Stimulated activated CD8-positive, alpha-beta memory T cell treated with anti-CD3 and anti-CD28 coated beads, Interleukin-2, amount 100 ng/mL, for 1 hour (primary cell): Measurements from ENCODE around the gene EVC2.

ENCODE experiments used
- DNase-seq, 2 donors: peaks; one replicate each; pipeline ENCODE4 v3.0.0-alpha.2; 2020; ENCODE audit warnings: low read depth in 2 of 2

EVC2 gene

DNA sequence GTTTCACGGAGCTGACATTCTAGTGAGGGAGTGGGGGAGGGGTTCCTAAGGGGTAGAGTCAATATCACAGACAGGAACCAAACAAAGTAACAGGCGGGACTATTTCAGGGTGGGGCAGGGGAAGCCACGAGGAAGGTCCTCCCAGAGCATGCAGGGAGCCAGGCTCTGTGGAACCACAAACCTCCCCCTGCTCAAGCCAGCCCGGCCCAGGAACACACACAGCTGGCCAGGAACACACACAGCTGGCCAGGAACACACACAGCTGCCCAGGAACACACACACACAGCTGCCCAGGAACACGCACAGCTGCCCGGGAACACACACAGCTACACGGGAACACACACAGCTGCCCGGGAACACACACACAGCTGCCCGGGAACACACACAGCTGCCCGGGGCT lies 24.8 kb downstream of the EVC2 start:
- DNase-seq = no peak

DNA sequence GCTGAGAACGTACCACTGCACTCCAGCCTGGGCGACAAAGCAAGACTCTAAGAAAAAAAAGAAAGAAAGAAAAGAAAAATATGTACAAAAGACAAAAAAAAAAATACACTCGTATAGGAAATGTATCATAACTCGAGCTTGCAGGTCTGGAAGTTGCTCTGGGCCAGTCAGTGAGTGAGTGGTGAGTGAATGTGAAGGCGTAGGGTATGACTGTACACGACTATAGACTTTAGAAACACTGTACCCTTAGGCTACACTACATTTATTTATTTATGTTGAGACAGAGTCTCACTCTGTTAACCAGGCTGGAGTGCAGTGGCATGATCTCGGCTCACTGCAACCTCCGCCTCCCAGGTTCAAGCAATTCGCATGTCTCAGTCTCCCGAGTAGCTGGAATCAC lies 29.4 kb downstream of the EVC2 start:
- DNase-seq = no peak

DNA sequence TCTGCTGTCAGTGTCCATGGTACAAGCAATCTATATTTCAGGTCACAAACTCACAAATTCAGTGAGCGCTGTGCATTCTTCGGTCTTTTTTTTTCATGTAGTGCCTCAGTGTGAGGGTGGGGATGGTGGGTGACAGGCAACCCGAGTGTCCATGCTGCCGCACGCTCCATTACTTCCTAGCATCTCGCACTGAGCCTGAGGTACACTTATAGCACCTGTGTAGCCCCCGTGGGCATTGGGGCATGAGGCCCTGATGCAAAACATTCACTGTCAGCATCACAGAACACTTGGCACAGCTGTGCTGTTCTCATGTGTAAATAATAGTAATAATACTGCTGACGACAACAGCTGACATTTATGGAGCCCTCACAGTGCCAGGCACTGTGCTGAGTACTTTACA lies 31.6 kb downstream of the EVC2 start:
- no peak for DNase-seq

DNA sequence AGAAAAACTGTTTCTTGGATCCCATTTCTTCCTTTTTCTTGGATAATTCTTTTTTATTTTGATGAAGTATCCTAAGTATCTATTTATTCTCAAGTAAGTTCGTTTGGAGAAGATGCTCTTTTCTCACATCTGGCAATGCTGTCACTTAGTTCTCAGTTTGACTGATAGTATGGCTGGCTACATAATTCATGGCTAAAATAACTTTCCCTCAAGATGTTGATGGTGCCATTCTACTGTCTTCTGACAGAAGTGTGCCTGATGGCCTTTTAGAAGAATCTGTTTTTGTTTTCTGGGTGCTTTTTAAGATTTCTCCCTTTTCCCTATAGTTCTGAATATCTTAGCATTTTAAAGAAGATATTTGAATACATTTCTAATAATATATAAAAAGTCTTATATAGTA lies 41.6 kb downstream of the EVC2 start:
- DNase-seq = no peak

DNA sequence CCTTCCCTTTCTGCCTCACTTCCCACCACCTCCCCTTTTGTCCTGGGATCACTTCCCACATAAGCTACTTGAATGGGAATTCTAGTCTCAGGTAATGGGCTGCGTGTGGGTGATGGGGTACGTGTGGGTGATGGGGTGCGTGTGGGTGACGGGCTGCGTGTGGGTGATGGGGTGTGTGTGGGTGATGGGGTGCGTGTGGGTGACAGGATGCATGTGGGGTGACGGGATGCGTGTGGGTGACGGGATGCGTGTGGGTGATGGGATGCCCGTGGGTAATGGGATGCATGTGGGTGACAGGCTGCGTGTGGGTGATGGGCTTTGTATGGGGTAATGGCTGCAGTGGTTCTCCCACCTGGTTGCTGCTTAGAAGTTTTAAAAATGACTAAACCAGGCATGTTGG lies 43.6 kb downstream of the EVC2 start:
- no peak for DNase-seq

DNA sequence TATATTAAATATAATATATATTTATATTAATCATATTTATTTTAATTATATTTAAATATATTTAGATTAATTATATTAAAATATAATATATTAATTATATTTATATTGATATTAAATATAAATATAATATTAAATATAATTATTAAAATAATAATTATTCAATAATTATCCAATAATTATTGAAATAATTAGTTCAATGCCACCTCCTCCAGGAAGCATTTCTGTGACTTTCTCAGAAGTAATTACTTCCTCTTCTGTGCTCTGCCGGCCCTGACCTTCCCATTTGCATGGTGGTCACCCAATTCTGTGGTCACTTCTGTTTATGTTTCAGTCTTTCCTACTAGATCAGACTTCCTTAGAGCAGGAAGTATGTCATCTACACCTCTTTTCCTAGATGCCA lies 45.8 kb downstream of the EVC2 start:
- no peak for DNase-seq

DNA sequence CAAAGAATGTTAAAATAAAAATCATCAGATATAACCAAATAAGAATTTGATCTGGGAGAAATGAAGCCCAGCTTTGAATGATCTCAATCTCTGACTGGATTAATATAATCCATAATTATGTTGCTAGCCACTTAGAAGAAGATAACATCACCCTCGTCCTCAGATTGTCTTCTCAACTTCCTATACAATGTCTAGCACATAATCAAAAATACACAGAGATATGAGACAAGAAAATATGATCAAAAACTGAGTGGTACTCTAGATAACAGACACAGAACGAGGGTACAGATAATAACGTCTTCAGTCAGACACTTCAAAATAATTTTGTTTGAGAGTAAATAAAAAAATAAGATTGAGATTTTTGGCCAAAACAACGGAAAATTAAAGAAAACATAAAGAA lies 47.1 kb downstream of the EVC2 start:
- no peak for DNase-seq

DNA sequence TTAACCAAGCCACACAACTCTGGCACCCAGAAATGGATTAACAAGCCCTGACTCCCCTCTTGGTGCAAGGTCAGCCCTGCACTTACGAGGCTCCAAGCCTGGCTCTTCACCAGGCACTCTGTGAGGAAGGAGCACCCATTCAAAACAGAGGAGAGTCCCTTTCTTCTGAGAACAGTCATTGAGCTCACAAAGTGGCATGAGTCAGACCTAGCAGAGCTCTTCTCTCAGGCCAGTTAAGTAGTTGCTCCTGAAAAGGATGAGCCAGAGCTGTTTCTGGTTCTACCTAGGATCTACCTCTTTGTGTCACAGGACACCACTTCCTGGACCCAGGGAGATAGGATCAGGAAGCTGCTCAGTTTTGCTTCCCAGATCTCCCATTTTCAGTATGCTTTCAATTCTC lies 48.2 kb downstream of the EVC2 start:
- no peak for DNase-seq

DNA sequence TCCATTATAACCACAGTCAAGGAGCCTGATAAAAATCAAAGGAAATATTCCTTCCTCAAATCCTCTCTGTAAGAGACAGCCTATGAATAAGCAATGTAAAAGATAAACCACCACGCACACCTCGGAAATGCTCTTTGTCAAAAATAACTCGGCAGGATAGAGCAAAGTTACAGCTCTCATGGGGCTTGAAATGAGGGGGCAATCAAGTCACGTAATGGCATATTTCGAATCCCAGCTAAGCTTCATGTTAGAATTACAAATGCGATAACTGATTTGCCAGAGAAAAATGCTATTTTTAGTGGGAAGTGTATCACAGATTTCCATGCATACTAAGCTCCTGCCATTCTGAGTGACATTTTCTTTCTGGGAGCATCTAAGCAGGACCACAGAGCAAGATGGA lies 49.4 kb downstream of the EVC2 start:
- no peak for DNase-seq

DNA sequence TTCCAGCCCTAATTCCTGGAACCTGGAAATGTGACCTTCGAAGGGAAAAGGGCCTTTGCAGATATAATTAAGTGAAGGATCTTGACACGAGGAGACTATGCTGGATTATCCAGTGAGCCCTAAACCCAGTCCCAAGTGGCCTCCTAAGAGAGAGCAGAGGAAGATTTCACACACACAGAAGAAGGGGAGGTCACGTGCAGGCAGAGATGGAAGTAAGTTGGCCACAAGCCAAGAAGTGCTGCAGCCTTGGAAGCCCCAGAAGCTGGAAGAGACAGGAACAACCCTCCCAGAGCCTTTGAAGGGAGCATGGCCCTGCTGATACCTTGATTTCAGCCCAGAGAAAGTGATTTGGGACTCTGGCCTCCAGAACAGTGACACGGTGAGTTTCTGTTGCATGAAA lies 51.9 kb downstream of the EVC2 start:
- no peak for DNase-seq

DNA sequence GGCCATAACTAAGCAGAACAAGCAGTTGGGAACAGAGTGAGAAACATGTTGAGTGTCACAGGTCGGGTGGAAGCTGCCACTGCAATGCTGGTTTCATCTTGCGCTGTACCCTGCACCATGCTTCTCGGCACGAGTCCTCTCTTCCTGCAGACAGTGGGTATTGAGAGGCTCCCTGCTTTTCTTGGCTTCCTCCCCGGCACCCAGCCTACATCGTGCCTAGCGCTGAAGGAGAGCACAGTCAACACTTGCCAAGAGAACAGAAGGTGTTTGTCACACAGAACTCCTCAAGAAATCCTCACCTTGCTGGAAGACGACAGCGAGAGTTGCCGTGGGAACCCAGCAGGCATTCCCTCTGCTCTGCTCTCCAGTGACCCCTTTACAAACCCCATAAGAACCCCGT lies 53.6 kb downstream of the EVC2 start:
- DNase-seq = no peak

DNA sequence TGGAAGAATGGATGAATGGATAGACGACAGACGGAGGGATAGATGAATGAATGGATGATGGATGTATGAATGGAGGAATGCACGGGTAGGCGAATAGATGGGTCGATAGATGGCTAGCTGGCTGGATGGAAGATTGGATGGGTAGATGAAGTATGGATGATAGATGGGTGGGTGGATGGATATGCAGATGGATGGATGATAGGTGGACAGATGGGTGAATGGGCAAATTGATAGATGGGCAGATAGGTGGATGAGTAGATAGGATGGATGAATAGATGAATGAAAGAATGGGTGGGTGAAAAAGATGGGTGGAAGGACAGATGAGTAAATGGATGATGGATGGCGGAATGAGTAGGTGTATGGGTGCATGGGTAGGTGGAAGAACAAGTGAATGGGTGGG lies 57.3 kb downstream of the EVC2 start:
- no peak for DNase-seq

DNA sequence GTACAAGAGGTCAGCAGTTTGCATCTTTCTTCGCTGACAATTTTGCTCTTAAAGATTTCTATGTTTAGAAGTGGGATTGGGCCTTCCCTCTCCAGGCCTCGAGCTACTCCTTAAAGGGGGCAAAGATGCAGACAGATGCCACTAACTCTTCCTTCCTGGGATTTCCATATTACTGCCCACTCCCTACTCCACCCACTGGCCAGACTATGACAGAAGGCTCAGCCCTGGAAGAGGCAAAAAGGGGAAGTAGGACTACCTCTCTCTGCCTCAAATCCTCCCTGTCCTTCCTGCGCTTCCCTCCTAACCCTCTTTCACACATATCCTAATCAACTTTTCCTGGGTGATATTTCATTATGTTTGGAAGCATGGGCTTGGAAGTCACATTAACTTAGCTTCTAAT lies 58.3 kb downstream of the EVC2 start:
- DNase-seq = no peak

DNA sequence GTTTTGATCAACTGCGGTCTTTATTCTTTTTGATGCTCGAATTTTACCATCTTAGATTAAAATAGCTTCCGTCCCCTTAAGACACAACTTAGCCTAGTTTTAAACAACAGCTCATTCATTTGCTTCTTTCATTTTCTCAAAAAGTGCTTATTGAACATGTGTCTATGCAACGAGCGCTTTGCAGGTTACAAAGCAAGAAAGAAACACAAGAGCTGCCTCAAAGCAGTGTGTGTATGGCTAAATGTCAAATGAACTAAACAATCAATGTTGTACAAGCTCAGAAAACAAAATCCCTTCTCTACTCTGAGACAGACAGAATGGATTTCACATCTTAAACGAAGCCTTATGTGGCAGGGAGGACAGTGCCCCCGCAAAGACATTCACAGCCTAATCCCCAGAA lies 61.0 kb downstream of the EVC2 start:
- no peak for DNase-seq

DNA sequence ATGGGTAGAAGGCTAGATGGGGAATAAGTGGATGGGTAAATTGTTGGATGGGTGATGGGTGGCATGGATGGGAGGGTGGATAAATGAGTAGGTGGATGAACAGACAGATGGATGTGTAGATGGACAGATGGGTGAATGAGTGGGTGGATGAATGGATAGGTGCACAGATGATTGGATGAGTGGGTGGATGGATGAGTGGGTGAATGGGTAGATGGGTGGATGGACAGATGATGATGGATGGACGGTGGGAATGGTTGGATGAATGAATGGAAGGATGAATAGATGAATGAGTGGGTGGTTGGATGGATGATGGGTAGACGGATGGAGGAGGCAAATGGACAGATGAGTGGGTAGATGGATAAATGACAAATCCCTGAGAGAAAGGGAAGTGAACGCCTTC lies 68.3 kb downstream of the EVC2 start:
- DNase-seq = no peak

DNA sequence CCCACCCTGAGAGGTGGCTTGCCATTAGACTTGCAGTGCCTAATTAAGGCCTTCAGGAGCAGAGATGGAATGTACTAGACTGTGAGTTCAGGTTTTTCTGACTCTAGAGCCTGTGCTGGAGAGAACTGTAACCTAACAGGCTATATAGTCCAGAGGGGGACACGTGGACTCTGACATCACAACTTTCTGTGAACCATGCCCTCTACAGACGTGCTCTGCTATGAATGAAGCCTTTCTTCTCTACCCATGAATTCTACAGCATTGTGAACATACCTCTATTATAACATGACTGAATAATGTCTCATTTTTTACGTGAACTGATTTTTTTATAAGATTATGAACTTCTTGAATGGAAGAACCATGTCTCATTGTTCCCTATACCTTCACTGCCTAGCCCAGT lies 68.8 kb downstream of the EVC2 start:
- DNase-seq = no peak

DNA sequence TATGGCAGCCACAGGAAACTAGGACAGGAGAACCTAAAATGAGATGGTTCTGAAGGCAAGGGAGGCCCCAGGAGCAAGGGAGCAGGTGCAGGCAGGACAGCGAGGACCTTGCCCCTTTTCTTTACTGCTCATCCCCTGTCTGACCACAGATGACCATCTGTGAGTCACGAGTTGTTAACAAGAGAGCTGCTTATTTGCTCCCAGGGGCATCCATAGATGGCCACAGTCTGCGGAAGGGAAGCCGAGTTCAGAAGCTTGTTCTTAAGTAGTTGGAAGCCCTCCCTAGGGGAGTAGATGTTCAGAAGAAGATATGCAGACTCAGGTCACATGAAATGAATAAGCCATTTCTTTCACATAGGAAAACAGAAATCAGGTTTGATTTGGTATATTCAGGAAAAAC lies 69.4 kb downstream of the EVC2 start:
- no peak for DNase-seq

DNA sequence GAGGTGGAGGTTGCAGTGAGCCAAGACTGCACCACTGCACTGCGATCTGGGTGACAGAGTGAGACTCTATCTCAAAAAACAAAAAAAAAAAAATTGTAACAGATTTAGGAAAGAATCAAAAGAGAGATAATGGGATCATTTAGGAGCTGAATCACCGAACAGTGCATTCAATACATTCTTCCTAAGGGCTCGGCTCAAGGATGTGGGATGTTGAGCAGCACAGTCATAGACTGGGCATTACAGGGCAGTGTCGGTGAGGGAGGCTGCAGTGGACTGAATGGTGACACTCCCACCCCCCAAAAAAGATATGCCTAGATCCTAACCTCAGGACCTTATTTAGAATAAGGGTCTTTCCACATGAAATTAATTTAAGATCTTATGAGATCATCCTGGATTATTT lies 70.0 kb downstream of the EVC2 start:
- no peak for DNase-seq

DNA sequence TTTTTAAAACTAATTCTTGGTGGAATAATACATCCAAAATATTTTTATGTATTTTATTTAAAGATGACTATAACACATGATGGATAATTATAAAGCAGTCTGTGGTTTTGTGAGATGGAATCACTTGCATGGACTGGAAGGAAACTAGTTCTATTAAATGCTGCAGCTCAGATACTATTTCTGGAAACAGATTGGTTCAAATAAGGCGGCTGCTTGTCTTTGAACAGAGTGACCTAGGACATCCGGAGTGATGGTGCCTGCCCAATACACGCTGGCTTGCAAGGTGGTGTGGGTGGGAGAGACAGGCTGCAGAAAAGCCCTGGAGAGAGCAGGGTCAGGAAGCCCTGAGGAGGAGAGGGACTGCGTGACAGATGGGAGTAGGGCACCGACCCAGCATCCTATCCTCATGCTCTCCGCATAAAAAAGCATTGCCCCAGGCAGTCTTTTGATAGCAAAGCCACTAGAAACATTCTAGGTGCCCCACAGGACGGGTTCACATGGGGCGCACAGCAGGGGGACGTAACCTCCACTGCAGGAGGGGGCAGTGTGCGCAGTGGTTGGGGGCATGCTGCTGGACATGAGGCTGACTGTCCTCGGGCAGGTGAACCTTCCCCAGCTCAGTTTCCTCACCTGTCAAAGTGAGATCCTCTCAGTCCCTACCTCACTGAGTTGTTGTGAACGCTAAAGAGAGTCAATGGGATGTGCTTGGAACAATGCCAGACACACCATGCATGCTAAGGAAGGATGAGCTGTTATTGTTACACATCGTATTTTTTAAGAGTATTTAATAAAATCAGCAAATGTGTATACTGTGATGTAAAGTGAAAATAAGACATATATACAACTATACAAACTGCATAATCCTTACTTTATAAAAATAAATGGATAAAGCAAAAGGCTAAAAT lies 71.3 kb downstream of the EVC2 start:
- no peak for DNase-seq

DNA sequence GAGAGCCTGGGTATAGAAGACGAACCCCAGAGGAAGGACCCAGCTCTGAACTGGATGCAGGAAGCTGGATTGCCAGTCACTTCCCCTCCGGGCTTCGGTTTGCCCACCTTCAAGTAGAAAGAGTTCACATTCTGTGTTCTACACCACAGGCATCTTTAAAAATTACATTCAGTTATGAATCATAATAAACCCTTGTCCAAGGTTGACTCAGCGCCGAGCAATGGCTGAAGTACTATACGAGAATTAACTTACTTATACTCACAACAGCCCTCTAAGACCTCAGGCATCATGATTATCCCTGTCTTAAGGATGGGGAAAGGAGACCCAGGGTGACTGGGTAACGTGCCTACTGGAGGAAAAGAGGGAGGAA lies 72.5 kb downstream of the EVC2 start:
- DNase-seq = no peak

DNA sequence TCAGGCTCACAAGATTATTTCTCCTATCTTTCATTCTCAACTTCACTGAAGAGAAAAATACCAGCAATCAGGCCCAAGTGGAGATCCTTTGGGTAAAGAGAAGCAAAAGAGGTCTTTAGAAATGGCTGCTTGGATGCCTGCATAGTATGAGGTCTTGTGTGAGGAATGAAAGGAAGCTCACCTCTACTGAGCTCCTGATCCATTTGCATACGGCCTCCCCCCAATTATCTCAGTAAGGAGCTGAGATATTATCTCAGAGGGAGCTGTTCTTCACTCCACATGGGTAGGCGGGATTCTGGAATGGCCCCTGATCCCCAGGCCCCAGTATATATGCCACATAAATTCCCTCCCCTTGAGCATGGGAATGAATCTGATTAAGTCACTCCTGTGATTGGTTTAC lies 75.8 kb downstream of the EVC2 start:
- DNase-seq = no peak

DNA sequence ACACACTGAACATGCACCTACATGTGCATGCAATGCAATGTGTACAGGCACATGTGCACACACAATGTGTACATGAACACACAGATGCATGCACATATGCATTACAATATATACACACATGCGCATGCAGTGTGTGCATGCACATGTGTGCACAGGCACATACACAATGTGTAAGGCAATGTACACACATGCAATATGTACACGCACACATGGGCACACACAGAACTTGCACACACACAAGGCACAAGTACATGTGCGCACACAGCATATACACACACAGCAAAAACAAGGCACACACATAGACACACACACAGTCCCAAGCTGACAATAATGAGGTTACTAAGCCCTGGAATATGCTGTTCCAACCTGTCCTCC lies 76.3 kb downstream of the EVC2 start:
- DNase-seq = no peak

DNA sequence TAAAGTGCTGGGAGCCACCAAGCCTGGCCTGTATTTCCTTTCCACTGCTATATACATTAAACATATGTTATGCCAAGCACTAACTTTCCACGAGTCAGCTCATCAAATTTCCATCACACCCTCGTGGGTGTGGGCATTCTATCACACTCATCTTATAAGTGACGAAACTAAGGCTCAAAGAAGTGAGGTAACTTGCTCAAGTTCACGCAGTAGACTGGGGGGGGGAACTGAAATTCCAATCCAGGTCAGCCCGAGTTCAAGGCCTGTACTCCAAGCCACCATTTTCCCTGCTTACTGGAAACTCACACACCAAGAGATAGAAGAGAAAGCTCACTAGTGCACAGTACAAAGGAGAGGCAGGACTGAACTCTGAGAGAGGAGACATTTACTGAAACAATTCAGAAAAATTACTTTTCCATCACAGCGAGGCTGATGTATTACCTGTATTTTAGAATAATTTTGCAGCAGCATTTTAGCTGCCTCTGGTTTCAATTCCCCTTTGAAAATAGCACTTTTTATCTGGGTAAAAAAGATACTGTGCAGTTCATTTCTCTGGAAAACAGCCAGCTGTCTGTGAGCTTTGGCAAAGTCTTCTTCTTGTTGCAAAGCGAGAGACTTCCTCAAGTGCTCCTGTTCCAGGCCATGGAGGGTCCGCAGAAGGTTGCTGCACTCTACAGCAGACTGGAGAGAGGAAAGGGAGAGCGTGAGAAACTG lies 76.8 kb downstream of the EVC2 start:
- no peak for DNase-seq

DNA sequence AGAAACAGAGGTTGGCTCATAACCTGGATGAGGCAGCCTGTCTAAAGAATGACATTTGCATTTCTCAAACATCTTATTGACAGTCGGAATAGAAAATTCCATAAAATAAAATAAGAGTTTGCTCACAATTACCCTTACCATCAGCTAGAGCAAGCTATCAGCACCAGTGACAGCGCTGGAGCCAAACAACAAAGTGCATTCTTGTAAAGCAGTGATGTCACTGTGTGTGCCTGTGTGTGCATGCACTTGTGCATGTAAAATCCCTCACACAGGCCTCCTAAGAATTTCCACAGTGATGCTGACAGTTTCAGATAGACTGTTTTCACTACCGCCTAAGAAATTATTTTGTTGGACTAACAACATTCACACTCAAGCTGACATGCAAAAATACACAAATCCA lies 77.6 kb downstream of the EVC2 start:
- no peak for DNase-seq
